ENCODE results near the gene KCNMA1. TPM values are rescaled to one million over a fixed set of nuclear protein-coding genes. Genes with fewer than 3 reads are reported as not detected.

The KCNMA1 gene
- total RNA-seq, 1 donor from 2014 or later: 30.1 TPM

DNA sequence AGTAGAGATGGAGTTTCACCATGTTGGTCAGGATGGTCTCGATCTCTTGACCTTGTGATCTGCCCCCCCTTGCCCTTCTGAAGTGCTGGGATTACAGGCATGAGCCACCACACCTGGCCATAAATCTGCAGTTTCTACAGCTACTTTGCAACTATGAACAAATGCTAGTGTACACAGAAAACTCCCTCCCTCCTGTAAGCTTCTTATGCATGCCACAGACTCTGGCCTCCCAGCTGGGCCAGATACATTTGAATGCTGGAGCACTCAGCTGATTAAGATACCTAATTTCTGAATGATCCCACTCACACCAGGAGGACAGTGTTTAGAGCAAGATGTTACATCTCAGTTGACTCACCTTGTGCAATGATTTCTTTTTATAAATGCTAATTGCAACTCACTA lies 486.2 kb downstream of the KCNMA1 start:
- TF ChIP-seq, protein P1, sequence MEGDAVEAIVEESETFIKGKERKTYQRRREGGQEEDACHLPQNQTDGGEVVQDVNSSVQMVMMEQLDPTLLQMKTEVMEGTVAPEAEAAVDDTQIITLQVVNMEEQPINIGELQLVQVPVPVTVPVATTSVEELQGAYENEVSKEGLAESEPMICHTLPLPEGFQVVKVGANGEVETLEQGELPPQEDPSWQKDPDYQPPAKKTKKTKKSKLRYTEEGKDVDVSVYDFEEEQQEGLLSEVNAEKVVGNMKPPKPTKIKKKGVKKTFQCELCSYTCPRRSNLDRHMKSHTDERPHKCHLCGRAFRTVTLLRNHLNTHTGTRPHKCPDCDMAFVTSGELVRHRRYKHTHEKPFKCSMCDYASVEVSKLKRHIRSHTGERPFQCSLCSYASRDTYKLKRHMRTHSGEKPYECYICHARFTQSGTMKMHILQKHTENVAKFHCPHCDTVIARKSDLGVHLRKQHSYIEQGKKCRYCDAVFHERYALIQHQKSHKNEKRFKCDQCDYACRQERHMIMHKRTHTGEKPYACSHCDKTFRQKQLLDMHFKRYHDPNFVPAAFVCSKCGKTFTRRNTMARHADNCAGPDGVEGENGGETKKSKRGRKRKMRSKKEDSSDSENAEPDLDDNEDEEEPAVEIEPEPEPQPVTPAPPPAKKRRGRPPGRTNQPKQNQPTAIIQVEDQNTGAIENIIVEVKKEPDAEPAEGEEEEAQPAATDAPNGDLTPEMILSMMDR (conservative IDR thresholded peaks at IDR 0.05): no peak
- no peak for DNase-seq (ENCODE audit: extremely low spot score, unreplicated experiment)
- Mint-ChIP-seq H3K27ac (no peak overlapping the region), H3K4me3 (no peak overlapping the region), H3K4me1 (ENCODE audit: unreplicated experiment) (peaks cover 9% of the 10 kb centered on the region), H3K27me3 (peaks cover 46% of the 10 kb centered on the region), H3K36me3 (no peaks in the 10 kb centered on the region), H3K9me3 (no peaks in the 10 kb centered on the region)

DNA sequence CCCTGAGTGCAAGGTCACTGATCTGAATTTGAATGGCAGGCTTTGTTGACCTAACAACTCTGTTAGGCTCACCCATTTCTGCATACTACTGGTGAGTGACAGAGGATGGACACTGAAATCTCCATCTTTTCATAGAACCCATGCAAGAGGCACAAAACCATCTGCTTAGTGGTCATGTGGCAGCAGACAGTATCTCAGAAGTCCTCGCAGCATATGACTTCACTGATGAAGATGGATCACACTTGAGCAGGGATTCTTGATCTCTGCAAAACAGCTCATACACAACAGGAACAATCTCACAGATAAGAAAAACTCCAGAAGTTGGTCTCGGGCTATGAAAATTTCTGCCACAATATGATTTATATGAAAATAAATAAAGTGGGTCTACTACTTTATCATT lies 487.9 kb downstream of the KCNMA1 start:
- Mint-ChIP-seq H3K36me3 (no peaks in the 10 kb centered on the region), H3K4me1 (ENCODE audit: unreplicated experiment) (peaks cover 8% of the 10 kb centered on the region), H3K9me3 (no peaks in the 10 kb centered on the region), H3K27me3 (peaks cover 36% of the 10 kb centered on the region), H3K4me3 (no peak overlapping the region), H3K27ac (no peak overlapping the region)
- DNase-seq (ENCODE audit: extremely low spot score, unreplicated experiment): no peak
- TF ChIP-seq, protein P1 (conservative IDR thresholded peaks at IDR 0.05): no peak

DNA sequence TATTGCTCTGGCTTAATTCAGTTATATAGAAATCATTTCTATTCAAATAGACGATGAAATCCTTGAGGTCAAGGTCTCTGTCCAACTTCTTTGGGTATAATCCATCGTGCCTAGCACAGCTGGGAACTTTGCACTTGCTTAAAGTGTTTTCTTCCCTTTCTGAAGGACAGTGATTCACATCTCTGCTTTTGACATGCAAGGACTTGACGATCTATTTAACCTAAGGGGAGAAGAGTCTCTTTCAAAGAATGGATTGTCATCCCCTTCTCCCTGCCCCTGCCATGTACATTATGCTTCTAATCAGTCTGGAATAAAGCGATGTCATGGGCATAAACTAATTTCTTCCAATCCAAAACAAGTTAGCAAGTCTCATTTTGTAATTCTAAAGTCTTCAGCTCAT lies 488.6 kb downstream of the KCNMA1 start:
- TF ChIP-seq, protein P1 (conservative IDR thresholded peaks at IDR 0.05): no peak
- DNase-seq (ENCODE audit: extremely low spot score, unreplicated experiment): no peak
- peaks cover 8% of the 10 kb centered on the region for H3K4me1 Mint-ChIP-seq (ENCODE audit: unreplicated experiment)
- no peaks in the 10 kb centered on the region for H3K36me3 Mint-ChIP-seq
- no peak overlapping the region for H3K27ac Mint-ChIP-seq
- H3K4me3 Mint-ChIP-seq: no peak overlapping the region
- no peaks in the 10 kb centered on the region for H3K9me3 Mint-ChIP-seq
- peaks cover 33% of the 10 kb centered on the region for H3K27me3 Mint-ChIP-seq

DNA sequence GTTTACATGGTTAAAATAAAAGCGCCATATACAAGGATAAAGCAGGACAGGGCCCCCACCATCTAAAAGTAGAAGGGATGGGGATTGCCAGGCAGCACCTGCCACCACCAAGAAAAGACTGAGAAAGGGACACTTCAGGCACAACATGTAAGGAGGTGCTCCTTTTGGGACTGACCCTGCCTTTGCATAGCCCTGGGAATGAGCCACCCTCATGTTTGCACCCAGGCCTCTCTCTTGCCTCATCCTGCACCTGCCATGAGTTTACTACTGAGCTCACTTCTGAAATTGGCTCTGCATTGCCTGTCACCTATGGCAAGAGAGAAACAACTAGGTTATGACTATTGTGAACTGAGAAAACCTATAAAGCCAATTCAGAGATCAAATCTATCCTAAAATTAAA lies 489.7 kb downstream of the KCNMA1 start:
- Mint-ChIP-seq H3K4me3 (no peak overlapping the region), H3K36me3 (no peaks in the 10 kb centered on the region), H3K9me3 (no peaks in the 10 kb centered on the region), H3K4me1 (ENCODE audit: unreplicated experiment) (peaks cover 8% of the 10 kb centered on the region), H3K27ac (no peak overlapping the region), H3K27me3 (peaks cover 32% of the 10 kb centered on the region)
- TF ChIP-seq, protein P1 (conservative IDR thresholded peaks at IDR 0.05): no peak
- no peak for DNase-seq (ENCODE audit: extremely low spot score, unreplicated experiment)

DNA sequence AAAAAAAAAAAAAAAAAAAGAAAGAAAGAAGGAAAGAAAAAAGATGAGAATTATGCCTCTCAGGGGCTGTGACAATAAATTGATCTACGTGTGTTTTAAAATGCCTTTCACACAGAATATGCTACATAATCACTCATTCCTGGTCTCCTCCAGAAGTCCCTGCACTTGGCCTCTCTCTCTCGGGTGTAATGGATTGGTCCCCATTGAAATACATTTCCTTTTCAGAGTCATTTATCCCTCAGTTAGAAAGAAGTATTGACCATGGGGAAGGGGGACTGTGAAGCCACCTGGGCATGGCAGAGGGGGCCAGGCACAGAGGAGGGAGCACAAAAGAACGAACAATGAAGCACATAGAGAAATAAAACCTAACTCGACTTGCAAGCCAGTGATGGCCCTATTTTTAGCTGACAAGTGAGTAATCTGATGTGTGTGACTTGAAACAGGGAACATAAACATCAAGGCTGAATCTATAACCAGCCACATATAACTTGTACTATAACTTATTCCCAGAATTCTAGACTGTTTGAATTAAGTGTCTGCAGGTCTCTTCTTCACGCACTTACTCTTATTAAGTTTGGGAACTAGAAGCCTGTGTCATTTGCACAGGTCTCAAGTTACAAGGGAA lies 490.8 kb downstream of the KCNMA1 start:
- Mint-ChIP-seq H3K4me3 (no peak overlapping the region), H3K27me3 (peaks cover 32% of the 10 kb centered on the region), H3K4me1 (ENCODE audit: unreplicated experiment) (peaks cover 8% of the 10 kb centered on the region), H3K36me3 (no peaks in the 10 kb centered on the region), H3K9me3 (no peaks in the 10 kb centered on the region), H3K27ac (no peak overlapping the region)
- TF ChIP-seq, protein P1 (conservative IDR thresholded peaks at IDR 0.05): no peak
- no peak for DNase-seq (ENCODE audit: extremely low spot score, unreplicated experiment)

DNA sequence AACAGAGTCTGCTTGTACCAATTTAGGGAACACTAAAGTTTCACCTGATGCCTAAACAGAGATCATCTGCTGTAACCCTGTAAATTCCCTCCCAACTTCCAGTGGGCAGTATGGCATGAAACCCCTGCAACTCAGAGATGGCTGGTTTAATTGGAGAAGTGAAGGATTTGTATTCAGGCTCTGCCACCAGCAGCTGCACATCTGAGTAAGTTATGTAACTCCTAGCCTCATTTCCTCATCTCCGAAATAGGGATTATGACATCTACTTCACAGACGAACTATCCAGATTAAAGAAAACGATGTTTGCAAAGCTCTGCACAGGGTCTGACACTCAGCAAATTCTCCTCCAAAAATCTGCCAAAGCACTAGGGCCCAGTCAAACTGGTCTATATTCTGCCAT lies 493.0 kb downstream of the KCNMA1 start:
- peaks cover 6% of the 10 kb centered on the region for H3K4me1 Mint-ChIP-seq (ENCODE audit: unreplicated experiment)
- H3K27ac Mint-ChIP-seq: no peak overlapping the region
- H3K4me3 Mint-ChIP-seq: no peak overlapping the region

More for the DNA sequence above, 493.0 kb downstream of the KCNMA1 start:
- Mint-ChIP-seq H3K9me3 (no peaks in the 10 kb centered on the region), H3K27me3 (peaks cover 18% of the 10 kb centered on the region), H3K36me3 (no peaks in the 10 kb centered on the region)
- TF ChIP-seq, protein P1 (conservative IDR thresholded peaks at IDR 0.05): no peak
- DNase-seq (ENCODE audit: extremely low spot score, unreplicated experiment): no peak
